ENCODE results near the gene PDE4A. TPM values are rescaled to one million over a fixed set of nuclear protein-coding genes. Genes with fewer than 3 reads are reported as not detected.

Gene PDE4A
- total and polyA plus RNA-seq, 2 of the 13 experiments (the other 11 are each of a cell fraction or from before 2014, with no cell fraction given): 1.1 to 4.1 TPM

DNA sequence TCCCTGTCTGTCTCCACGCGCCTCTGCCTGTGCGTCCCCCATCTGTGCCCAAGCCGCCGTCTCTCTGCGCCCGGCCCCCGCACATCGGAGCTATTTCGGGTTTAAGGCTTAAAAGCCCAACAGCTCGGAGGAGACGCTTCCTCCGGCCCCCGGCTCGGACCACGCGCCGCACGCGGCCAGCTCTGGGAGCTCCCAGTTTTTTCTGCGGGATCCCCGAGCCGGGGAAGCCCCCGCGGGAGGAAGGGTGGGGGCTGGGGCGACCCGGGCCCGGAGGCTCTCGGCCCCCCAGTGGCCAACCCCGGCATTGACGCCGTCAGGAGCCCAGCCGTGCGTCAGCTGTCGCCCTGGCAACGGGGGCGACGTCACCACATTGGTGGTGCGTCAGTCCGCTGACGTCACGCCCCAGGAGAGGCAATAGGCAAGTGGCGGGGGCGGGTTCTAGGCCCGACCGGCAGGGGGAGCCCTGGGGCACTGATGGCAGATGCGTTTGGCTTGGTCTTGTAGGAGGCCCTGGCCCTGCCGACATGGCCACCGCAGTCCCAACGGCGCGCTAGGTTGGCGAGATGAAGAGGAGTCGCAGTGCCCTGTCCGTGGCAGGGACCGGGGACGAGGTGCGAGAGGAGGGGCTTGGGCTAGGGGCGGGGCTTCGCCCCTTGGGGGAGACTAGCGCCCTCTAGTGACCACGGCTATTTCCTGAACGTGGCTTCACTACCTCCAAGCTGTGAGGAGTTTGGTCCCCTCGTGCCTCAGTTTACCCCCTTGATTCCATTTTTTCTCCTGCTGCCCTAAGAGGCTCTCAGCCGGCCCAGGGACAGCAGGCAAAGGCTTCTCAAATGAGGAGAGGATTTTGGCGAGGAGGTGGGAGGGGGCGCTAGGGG lies 3.7 kb upstream of the PDE4A start (continued):
- TF ChIP-seq, protein P1, sequence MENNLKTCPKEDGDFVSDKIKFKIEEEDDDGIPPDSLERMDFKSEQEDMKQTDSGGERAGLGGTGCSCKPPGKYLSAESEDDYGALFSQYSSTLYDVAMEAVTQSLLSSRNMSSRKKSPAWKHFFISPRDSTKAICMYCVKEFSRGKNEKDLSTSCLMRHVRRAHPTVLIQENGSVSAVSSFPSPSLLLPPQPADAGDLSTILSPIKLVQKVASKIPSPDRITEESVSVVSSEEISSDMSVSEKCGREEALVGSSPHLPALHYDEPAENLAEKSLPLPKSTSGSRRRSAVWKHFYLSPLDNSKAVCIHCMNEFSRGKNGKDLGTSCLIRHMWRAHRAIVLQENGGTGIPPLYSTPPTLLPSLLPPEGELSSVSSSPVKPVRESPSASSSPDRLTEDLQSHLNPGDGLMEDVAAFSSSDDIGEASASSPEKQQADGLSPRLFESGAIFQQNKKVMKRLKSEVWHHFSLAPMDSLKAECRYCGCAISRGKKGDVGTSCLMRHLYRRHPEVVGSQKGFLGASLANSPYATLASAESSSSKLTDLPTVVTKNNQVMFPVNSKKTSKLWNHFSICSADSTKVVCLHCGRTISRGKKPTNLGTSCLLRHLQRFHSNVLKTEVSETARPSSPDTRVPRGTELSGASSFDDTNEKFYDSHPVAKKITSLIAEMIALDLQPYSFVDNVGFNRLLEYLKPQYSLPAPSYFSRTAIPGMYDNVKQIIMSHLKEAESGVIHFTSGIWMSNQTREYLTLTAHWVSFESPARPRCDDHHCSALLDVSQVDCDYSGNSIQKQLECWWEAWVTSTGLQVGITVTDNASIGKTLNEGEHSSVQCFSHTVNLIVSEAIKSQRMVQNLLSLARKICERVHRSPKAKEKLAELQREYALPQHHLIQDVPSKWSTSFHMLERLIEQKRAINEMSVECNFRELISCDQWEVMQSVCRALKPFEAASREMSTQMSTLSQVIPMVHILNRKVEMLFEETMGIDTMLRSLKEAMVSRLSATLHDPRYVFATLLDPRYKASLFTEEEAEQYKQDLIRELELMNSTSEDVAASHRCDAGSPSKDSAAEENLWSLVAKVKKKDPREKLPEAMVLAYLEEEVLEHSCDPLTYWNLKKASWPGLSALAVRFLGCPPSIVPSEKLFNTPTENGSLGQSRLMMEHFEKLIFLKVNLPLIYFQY (CRISPR knock-in tag; IDR thresholded peaks at IDR 0.05; ENCODE audit: borderline replicate concordance): peak; percentile 45; the same call in 1 of the 2 replicates
- TF ChIP-seq ZNF383 (CRISPR knock-in tag; IDR thresholded peaks at IDR 0.05; ENCODE audit: borderline replicate concordance) (no peak), SP5 (CRISPR knock-in tag; IDR thresholded peaks at IDR 0.05; ENCODE audit: borderline replicate concordance, low read depth) (peak; percentile 56; the same call in 1 of the 2 replicates), ZFP1 (CRISPR knock-in tag; IDR thresholded peaks at IDR 0.05) (no peak), ZNF720 (CRISPR knock-in tag; IDR thresholded peaks at IDR 0.05) (no peak), HDAC1 (CRISPR knock-in tag; IDR thresholded peaks at IDR 0.05) (peak; percentile 99), KMT2B (CRISPR knock-in tag; IDR thresholded peaks at IDR 0.05) (no peak), ZNF510 (CRISPR knock-in tag; IDR thresholded peaks at IDR 0.05; ENCODE audit: low read depth) (no peak; the same call in 1 of the 2 replicates), ZNF776 (CRISPR knock-in tag; IDR thresholded peaks at IDR 0.05) (peak; percentile 97), ZNF10 (CRISPR knock-in tag; IDR thresholded peaks at IDR 0.05; ENCODE audit: borderline replicate concordance, low read depth) (no peak), BCL6 (CRISPR knock-in tag; IDR thresholded peaks at IDR 0.05) (no peak; the same call in 1 of the 2 replicates), FOXA3 (CRISPR knock-in tag; IDR thresholded peaks at IDR 0.05) (peak; percentile 68), WIZ (CRISPR knock-in tag; IDR thresholded peaks at IDR 0.05) (no peak), ATF1 (CRISPR knock-in tag; IDR thresholded peaks at IDR 0.05) (peak; percentile 98), HNRNPUL1 (IDR thresholded peaks at IDR 0.05; ENCODE audit: low read depth, low read length) (peak; percentile 46; the same call in 1 of the 2 replicates), KAT2B (IDR thresholded peaks at IDR 0.05; ENCODE audit: borderline replicate concordance, low read depth, low read length) (no peak), ZNF138 (CRISPR knock-in tag; IDR thresholded peaks at IDR 0.05; ENCODE audit: low read depth) (no peak), ZNF101 (CRISPR knock-in tag; IDR thresholded peaks at IDR 0.05; ENCODE audit: borderline replicate concordance, low read depth) (no peak), ZNF207 (IDR thresholded peaks at IDR 0.05; ENCODE audit: borderline replicate concordance) (no peak), RBAK (CRISPR knock-in tag; IDR thresholded peaks at IDR 0.05) (no peak; the same call in 1 of the 2 replicates), ZNF562 (CRISPR knock-in tag; IDR thresholded peaks at IDR 0.05; ENCODE audit: borderline replicate concordance) (0 out of 2 replicates have a peak, but pooled peaks have one; percentile 41), HOXA7 (CRISPR knock-in tag; IDR thresholded peaks at IDR 0.05) (0 out of 2 replicates have a peak, but pooled peaks have one; percentile 43)
- TF ChIP-seq, protein P2, sequence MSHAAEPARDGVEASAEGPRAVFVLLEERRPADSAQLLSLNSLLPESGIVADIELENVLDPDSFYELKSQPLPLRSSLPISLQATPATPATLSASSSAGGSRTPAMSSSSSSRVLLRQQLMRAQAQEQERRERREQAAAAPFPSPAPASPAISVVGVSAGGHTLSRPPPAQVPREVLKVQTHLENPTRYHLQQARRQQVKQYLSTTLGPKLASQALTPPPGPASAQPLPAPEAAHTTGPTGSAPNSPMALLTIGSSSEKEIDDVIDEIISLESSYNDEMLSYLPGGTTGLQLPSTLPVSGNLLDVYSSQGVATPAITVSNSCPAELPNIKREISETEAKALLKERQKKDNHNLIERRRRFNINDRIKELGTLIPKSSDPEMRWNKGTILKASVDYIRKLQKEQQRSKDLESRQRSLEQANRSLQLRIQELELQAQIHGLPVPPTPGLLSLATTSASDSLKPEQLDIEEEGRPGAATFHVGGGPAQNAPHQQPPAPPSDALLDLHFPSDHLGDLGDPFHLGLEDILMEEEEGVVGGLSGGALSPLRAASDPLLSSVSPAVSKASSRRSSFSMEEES (CRISPR knock-in tag; IDR thresholded peaks at IDR 0.05): no peak; the same call in 1 of the 2 replicates
- TF ChIP-seq, protein P3, sequence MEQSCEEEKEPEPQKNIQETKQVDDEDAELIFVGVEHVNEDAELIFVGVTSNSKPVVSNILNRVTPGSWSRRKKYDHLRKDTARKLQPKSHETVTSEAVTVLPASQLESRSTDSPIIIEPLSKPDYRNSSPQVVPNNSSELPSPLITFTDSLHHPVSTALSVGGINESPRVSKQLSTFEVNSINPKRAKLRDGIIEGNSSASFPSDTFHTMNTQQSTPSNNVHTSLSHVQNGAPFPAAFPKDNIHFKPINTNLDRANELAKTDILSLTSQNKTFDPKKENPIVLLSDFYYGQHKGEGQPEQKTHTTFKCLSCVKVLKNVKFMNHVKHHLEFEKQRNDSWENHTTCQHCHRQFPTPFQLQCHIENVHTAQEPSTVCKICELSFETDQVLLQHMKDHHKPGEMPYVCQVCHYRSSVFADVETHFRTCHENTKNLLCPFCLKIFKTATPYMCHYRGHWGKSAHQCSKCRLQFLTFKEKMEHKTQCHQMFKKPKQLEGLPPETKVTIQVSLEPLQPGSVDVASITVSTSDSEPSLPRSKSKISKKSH (CRISPR knock-in tag; IDR thresholded peaks at IDR 0.05; ENCODE audit: borderline replicate concordance): peak; percentile 84
